Peyer's patch (tissue), 4 donors: ENCODE measurements around the gene DHRS4L2. TPM values are rescaled to one million over a fixed set of nuclear protein-coding genes. Genes with fewer than 3 reads are reported as not detected.
"Not testable (repeated sequence)": the region's sequence is repeated elsewhere in the genome, so short reads cannot be mapped to it uniquely, and the experiment has no call there.

Source experiments
- DNase-seq, 3 donors: peaks; one replicate each; pipeline ENCODE4 v3.0.0-alpha.2; 2017 to 2019
- H3K27ac ChIP-seq, 4 donors: fragments of 200-600 bp; sonication (generic); one replicate each; pipeline ENCODE4 v1.5.1; 2016 to 2019
- H3K27me3 ChIP-seq, 2 donors: fragments of 200-600 bp; sonication (generic); one replicate each; pipeline ENCODE4 v1.5.1; 2019
- H3K36me3 ChIP-seq, 3 donors: fragments of 200-600 bp; sonication (generic); one replicate each; pipeline ENCODE4 v1.5.1; 2016 to 2019
- H3K4me1 ChIP-seq, 4 donors: fragments of 200-600 bp; sonication (generic); one replicate each; pipeline ENCODE4 v1.5.1; 2016 to 2019
- H3K4me3 ChIP-seq, 4 donors: fragments of 200-600 bp; sonication (generic); 1 replicate in 3 of 4; 2 replicates in 1 of 4; pipeline ENCODE4 v1.5.1; 2016 to 2019; ENCODE audit warnings: mild to moderate bottlenecking in 1 of 4
- H3K9me3 ChIP-seq, 4 donors: fragments of 200-600 bp; sonication (generic); one replicate each; pipeline ENCODE4 v1.5.1; 2016 to 2019; ENCODE audit warnings: mild to moderate bottlenecking in 1 of 4
- CTCF ChIP-seq, 6 experiments: fragments of 450-650 bp in 4 of 6; fragments of 200-600 bp in 2 of 6; sonication (generic) in 1 of 6; IDR thresholded peaks; one replicate each; pipeline ENCODE4 v1.5.1; 2017 to 2019; ENCODE audit warnings: antibody characterized with exemption in 6 of 6, mild to moderate bottlenecking in 3 of 6, moderate library complexity in 1 of 6
- POLR2A ChIP-seq, 2 donors: fragments of 450-650 bp; IDR thresholded peaks; one replicate each; pipeline ENCODE4 v1.5.1; 2017; ENCODE audit warnings: antibody characterized with exemption in 2 of 2, mild to moderate bottlenecking in 2 of 2, moderate library complexity in 2 of 2
- total RNA-seq, 4 donors: library from RNA; depleted of rRNA; stranded (reverse); fragments of >200 nt; gene quantifications; one replicate each; pipeline ENCODE4 v1.1.0, GENCODE V29; 2016

Gene DHRS4L2
- total RNA-seq, 4 donors from 2014 or later: 23.1 to 36.1 (median 30.8) TPM

DNA sequence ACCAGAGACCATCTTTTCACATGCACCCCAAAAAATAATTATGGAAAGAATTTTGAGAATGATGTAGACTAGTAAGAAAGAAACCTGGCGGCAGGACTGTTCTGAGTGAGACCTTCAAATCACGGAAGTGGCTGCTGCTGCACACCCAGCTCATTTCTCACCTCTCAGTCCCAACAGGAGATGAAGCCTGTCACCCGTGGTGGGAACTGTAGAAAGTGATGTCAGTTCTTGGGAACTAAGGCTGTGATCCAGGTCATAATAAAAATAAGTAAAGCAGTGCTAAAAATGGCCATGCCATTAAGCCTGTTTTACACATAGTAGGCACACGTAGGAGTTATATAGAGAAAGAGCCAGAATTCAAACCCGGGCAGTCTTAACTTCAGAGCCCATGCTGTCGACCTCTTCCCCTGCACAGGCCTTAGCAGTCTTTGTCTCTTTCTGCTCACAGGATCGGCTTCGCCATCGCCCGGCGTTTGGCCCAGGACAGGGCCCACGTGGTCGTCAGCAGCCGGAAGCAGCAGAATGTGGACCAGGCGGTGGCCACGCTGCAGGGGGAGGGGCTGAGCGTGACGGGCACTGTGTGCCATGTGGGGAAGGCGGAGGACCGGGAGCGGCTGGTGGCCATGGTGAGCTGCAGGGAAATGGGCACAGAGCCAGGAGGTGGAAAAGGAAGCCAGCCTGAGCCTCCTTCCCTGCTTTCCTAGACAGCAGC is 1.2 kb downstream of the DHRS4L2 start:
- H3K4me3 ChIP-seq: not testable (repeated sequence)

DNA sequence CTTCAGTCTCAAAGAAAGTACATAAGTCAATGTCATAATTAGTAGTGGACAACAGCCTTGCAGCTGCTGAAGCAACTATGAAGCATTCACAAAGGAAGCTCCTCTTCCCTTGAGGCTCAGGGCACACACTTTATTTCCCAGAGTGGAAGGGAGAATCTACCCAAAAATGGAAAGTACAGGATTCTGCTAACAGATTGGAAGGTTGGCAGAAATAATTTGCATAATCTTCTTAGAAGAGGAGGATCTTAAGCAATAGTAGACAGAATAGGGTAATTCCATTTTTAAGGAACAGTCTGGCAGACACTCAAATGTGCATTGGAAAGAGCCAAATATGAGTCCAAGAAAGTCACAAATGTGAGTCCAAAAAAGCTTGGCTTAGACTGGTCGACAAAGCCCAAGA is 2.2 kb downstream of the DHRS4L2 start:
- not testable (repeated sequence) for H3K36me3 ChIP-seq

More for the DNA sequence above, 1.2 kb downstream of the DHRS4L2 start:
- peak overlapping the region in 1 of 4 donors; percentile 84 for H3K27ac ChIP-seq
- peak in 1 of 2 donors; percentile 8 for TF ChIP-seq POLR2A (IDR thresholded peaks at IDR 0.05)
- peak in 2 of 3 donors; percentile 69 to 84 for DNase-seq
- H3K27me3 ChIP-seq, H3K36me3 ChIP-seq, H3K4me1 ChIP-seq, H3K9me3 ChIP-seq: not testable (repeated sequence)

GRCh38 chr14:23993042-23993441 is 4.3 kb downstream of the DHRS4L2 start:
- not testable (repeated sequence) for H3K4me3 ChIP-seq, H3K36me3 ChIP-seq, H3K27ac ChIP-seq, DNase-seq, H3K27me3 ChIP-seq, H3K4me1 ChIP-seq, H3K9me3 ChIP-seq

More for the DNA sequence above, 2.2 kb downstream of the DHRS4L2 start:
- not testable (repeated sequence) for H3K4me3 ChIP-seq, H3K4me1 ChIP-seq, DNase-seq, H3K27me3 ChIP-seq, H3K9me3 ChIP-seq, H3K27ac ChIP-seq

DNA sequence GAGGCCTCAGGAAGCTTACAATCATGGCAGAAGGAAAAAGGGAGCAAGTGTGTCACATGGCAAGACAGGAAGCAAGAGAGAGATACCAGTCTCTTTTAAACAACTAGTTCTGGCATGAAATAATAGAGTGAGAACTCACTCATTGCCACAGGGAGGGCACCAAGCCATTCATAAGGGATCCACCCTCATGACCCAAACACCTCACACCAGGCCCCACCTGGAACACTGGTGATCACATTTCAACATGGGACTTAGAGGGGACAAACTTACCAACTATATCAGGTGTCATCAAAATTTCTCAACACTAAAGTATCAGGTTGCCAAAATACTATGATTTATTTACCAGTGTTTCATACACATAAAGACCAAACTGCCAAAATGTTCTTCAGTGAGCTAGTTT is 7.3 kb downstream of the DHRS4L2 start:
- H3K4me1 ChIP-seq, H3K9me3 ChIP-seq, H3K27me3 ChIP-seq, H3K27ac ChIP-seq, H3K36me3 ChIP-seq, H3K4me3 ChIP-seq, DNase-seq: not testable (repeated sequence)

GRCh38 chr14:23996825-23997224 is 8.1 kb downstream of the DHRS4L2 start:
- not testable (repeated sequence) for H3K27ac ChIP-seq, DNase-seq, H3K4me3 ChIP-seq, H3K27me3 ChIP-seq, H3K36me3 ChIP-seq, H3K9me3 ChIP-seq, H3K4me1 ChIP-seq

DNA sequence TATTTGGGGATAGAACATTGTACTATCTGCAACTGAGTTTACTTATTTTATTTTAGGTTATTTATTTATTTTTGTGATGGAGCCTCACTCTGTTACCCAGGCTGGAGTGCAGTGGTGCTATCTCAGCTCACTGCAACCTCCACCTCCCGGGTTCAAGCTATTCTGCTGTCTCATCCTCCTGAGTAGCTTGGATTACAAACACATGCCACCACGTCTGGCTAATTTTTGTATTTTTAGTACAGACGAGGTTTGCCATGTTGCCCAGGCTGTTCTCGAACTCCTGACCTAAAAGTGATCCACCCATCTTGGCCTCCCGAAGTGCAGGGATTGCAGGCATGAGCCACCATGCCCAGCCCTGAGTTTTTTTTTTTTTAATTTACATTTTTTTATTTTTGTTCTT is 10.9 kb downstream of the DHRS4L2 start:
- H3K27ac ChIP-seq, H3K4me3 ChIP-seq, H3K27me3 ChIP-seq, H3K9me3 ChIP-seq, DNase-seq, H3K36me3 ChIP-seq, H3K4me1 ChIP-seq: not testable (repeated sequence)

DNA sequence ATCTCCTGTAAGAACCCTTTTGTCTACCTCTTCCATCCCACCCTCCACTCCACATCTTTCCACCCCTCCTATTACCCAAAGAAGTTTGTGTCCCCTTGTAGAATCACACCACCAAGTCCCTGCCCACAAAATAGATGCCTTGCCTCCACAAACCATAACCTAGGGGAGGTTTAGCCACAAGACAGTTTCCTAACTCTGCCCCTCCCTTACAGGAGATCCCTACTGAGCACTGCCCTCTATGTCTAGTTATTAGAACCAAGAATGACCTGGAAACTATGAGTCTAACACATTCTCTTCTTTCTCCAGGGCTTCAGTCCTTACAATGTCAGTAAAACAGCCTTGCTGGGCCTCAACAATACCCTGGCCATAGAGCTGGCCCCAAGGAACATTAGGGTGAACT is 12.3 kb downstream of the DHRS4L2 start:
- not testable (repeated sequence) for H3K9me3 ChIP-seq, H3K36me3 ChIP-seq, DNase-seq, H3K4me3 ChIP-seq, H3K27ac ChIP-seq, H3K4me1 ChIP-seq, H3K27me3 ChIP-seq

GRCh38 chr14:24001679-24002078 is 12.9 kb downstream of the DHRS4L2 start:
- not testable (repeated sequence) for DNase-seq, H3K27me3 ChIP-seq, H3K36me3 ChIP-seq, H3K4me1 ChIP-seq, H3K27ac ChIP-seq, H3K9me3 ChIP-seq, H3K4me3 ChIP-seq

DNA sequence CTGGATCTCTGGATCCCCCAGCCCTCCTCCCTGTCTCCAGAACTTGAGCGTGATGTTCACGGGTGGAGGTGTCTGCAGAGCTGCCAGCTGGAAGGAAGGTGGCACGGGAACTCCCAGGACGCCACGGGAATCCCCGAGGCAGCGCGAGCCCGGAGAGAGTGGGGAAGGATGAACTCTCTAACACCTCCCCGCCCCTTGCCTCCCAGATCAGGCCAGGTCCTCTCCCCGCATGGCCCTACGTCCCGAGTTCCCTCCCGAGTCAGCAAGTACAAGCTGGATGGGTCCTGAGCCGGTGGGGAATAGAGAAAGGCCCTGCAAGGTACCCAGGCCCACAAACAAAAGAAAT is 17.7 kb downstream of the DHRS4L2 start:
- Histone ChIP-seq H3K27ac (peak overlapping the region in 2 of 4 donors; percentile 64 to 77), H3K4me3 (peak overlapping the region; percentile 31 to 48 (median 44))
- not testable (repeated sequence) for DNase-seq, H3K27me3 ChIP-seq, H3K36me3 ChIP-seq, H3K9me3 ChIP-seq, H3K4me1 ChIP-seq

- not testable (repeated sequence) for H3K9me3 ChIP-seq, H3K27me3 ChIP-seq, H3K36me3 ChIP-seq, H3K4me1 ChIP-seq
- Histone ChIP-seq H3K4me3 (peak overlapping the region; percentile 43 to 48 (median 46)), H3K27ac (peak overlapping the region in 3 of 4 donors; percentile 22 to 77 (median 64))
- DNase-seq: peak in 2 of 3 donors; percentile 51 to 63
These were observed 18.3 kb downstream of the DHRS4L2 start for GRCh38 chr14:24006817-24007652.

- no peak overlapping the region for H3K4me3 ChIP-seq
- peaks cover 0 to 7% (median 0%) of the 10 kb centered on the region in 4 donors for H3K4me1 ChIP-seq
- TF ChIP-seq POLR2A (IDR thresholded peaks at IDR 0.05): no peak
- no peak for TF ChIP-seq CTCF (IDR thresholded peaks at IDR 0.05)
- no peaks in the 10 kb centered on the region for H3K27me3 ChIP-seq
- H3K9me3 ChIP-seq: no peaks in the 10 kb centered on the region
- no peak for DNase-seq
- H3K27ac ChIP-seq: no peak overlapping the region
- no peaks in the 10 kb centered on the region for H3K36me3 ChIP-seq
These were observed 22.3 kb downstream of the DHRS4L2 start for GRCh38 chr14:24011051-24011450.

- H3K36me3 ChIP-seq, H3K4me3 ChIP-seq, H3K27me3 ChIP-seq, DNase-seq, H3K9me3 ChIP-seq, H3K27ac ChIP-seq, H3K4me1 ChIP-seq: not testable (repeated sequence)
These were observed 24.1 kb downstream of the DHRS4L2 start for GRCh38 chr14:24012726-24013273.
